ENCODE results near the gene ABCB8. TPM values are rescaled to one million over a fixed set of nuclear protein-coding genes. Genes with fewer than 3 reads are reported as not detected.

Gene ABCB8
- total and polyA plus RNA-seq, 2 of the 8 experiments (the other 6 are each of a cell fraction or from before 2014, with no cell fraction given), result 17.7 to 27.0 TPM

GRCh38 chr7:151015967-151016366 lies 12.3 kb upstream of the ABCB8 start (continued):
- no peak for TF ChIP-seq TBP (IDR thresholded peaks at IDR 0.05; ENCODE audit: low read depth, low read length)
